Subcutaneous preadipocyte (primary cell): Measurements from ENCODE around the gene FYTTD1. TPM values are rescaled to one million over a fixed set of nuclear protein-coding genes. Genes with fewer than 3 reads are reported as not detected.

Experiments
- total RNA-seq: library from RNA; depleted of rRNA; stranded (reverse); fragments of >200 nt; gene quantifications from 2 replicates; pipeline ENCODE4 v1.2.3, GENCODE V29; 2012

The FYTTD1 gene, protein sequence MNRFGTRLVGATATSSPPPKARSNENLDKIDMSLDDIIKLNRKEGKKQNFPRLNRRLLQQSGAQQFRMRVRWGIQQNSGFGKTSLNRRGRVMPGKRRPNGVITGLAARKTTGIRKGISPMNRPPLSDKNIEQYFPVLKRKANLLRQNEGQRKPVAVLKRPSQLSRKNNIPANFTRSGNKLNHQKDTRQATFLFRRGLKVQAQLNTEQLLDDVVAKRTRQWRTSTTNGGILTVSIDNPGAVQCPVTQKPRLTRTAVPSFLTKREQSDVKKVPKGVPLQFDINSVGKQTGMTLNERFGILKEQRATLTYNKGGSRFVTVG
- 26.8 and 27.4 TPM in 2 replicates for total RNA-seq

DNA sequence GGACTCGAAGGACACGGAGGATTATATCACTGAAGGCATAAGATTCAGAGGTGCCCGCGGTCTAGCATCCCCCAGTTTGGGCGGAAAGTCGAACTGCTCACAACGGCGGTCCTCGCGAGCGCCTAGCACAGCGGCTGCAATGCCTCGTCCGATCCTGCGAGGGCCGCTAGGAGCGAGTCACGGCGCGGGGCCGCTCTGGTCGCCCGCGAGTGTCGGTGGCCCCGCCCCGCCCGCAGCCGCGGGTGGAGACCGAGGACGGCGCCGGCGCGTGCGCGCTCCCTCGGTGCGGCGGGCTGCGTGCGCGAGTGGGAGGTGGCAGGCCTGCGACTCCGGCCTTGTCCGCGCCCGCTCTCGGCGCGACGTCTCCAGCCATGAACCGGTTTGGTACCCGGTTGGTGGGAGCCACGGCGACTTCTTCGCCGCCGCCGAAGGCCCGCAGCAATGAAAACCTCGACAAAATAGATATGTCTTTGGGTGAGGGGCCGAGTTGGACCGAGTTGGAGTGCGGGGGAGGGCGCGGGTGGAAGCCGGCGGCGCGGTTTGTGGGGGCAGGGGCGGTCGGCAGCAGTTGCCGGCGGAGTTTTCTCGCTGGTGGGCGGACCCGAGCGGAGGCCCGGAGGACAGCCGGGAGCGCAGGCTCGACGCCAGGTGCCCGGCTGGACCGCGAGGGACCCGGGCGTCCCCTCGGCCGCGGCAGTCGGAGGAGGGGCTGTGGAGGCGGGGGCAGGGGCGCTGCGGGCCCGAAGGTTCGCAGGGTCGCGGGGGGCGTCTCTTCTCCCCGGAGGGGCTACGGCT lies at the start of gene FYTTD1:
TSS of gene FYTTD1 (plus strand) at position 283 of the 795 bp plus-strand sequence. CDS start at position 372, 89 bp downstream.

DNA sequence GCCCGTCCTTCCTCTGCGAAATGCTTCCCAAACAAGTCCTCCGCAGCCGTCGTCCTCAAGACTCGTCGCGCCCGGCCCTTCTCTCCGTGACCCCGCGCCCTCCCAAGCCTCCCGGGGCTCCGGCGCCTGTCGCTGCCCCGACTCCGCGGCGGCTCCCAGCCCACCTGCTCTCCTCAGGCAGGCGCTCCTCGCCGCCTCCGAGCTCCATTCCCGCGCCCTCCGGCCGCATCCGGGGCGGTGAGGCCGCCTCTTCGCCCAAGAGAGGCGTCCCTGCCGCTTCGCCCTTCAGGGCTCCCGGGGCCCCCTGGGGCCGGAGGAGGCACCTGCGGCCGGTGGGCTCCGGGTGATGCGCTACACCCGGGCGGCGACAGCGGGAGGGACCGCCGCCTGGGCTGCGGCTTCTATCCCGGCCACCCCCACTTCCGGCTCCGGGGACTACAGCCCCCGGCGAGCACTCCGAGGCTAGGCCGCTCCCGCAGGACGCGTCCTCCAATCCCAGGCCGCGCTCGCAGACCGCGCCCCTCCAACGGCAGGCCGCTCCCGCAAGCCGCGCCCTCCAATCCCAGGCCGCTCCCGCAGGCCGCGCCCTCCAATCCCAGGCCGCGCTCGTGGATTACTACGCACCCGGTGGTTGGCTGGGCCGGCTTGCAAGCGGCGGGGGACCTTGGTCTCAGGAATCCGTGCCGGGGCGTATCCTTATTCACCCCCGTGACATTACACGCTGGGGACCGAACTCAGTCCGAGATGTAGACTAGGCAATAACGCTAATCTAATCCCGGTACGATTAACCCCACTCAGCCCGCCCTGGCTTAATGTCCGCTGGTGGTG lies 13.0 kb upstream of the FYTTD1 start, which contains the start of gene RUBCN:
TSS of gene RUBCN (minus strand) at position 414 of the 828 bp plus-strand sequence. CDS start at position 229, 185 bp downstream.

DNA sequence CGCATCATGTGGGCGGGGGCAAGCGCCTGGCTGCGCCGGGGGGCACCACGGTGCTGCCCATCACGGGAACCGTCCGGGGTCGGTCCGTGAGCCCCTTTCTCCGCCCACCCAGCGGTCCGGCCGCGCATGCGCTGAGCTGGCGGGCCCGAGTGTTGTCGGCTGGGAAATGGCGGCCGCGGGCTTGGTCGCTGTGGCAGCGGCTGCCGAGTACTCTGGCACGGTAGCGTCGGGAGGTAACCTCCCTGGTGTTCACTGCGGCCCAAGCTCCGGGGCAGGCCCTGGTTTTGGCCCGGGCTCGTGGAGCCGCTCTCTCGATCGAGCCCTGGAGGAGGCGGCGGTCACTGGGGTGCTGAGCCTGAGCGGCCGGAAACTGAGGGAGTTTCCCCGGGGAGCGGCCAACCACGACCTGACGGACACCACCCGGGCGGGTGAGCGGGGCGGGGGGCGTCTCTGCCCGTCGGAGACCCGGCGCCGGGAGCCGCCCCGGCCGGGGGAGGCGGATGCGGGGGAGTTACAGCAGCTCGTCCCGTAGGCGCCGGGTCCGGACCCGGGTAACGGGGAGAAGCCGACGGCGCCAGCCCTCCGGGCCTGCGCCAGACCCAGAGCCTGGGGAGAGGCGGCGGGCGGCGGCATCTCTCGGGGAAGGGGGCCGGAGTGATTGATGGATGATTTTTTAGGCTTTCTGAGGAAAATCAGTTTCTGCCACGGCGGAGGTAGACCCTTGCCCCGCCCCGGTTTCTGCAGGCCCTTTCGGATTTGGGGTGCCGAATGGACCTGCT lies 41.6 kb downstream of the FYTTD1 start, which contains the start of gene LRCH3:
TSS of gene LRCH3 (plus strand) at position 142 of the 779 bp plus-strand sequence. CDS start at position 167, 25 bp downstream.

Other genes with a start within 250 kb of the FYTTD1 start
- gene BDH1, start 193.9 kb upstream of the FYTTD1 start, total RNA-seq: 6.6 and 9.8 TPM in 2 replicates
- 12.5 and 16.2 TPM in 2 replicates for gene RUBCN, start 13.0 kb upstream of the FYTTD1 start, total RNA-seq
- gene LRCH3, start 41.4 kb downstream of the FYTTD1 start, total RNA-seq: 79.0 and 136 TPM in 2 replicates
- 467 and 623 TPM in 2 replicates for gene RPL35A, start 200.3 kb downstream of the FYTTD1 start, total RNA-seq
- gene LMLN, start 210.3 kb downstream of the FYTTD1 start, total RNA-seq: 7.3 and 10.4 TPM in 2 replicates